Hepatocyte (in vitro differentiated cells): Measurements from ENCODE around the gene TAF6.

ENCODE experiments used
- CTCF ChIP-seq: fragments of 200-600 bp; sonication (generic); IDR thresholded peaks from 2 replicates; pipeline ENCODE4 v1.5.1; 2016; ENCODE audit warnings: antibody characterized with exemption, mild to moderate bottlenecking; ENCODE audit not compliant: poor library complexity
- EZH2 ChIP-seq: fragments of 200-600 bp; sonication (generic); IDR thresholded peaks from 2 replicates; pipeline ENCODE4 v1.6.1; 2016; ENCODE audit warnings: antibody characterized with exemption, mild to moderate bottlenecking, borderline replicate concordance

DNA sequence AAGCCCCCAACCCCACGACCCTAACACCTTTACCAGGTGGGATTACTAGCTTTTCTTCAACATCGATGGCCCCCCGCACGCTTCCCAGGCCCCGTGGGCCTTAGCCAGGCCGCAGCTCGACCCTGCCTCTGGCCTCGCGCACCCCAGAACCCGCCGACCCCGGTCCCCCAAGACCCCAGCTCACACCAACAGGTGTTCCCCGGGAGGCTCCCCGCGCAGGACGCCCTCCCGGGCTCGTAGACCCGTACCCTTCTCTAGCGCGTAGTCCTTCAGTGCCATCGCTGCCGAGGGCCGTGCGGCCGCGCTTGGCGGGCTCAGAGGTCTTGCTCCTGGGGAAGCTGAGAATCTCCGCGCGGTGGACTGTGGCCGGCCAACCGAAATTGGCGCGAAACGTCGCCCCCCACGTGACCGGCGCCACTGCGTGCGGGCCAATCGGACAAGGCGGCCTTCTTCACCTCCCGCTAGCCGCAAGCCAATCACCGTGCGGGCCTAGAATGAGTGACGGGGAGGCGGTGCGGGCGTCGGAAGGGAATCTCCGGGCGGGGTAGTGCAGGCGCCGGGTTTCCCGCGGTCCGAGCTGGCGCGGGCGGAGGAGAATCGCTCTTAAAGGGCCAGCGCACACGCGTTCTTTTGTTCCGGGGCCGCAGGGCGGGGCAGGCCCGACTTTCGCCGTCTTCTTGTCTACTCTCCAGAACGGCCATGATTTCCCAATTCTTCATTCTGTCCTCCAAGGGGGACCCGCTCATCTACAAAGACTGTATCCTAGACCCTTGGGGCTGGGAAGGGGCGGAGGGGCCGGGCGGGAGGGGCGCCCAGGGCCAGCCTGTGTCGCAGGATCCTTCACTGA lies 17.9 kb downstream of the TAF6 start, which contains the start of the genes AP4M1 and MCM7:
- TF ChIP-seq CTCF = no peak
- TF ChIP-seq EZH2 = no peak
